Mesenteric fat pad (tissue), 1 donor: ENCODE measurements around the gene TMEM163. TPM values are rescaled to one million over a fixed set of nuclear protein-coding genes. Genes with fewer than 3 reads are reported as not detected.
"Not testable (repeated sequence)": the region's sequence is repeated elsewhere in the genome, so short reads cannot be mapped to it uniquely, and the experiment has no call there.

ENCODE experiments used
- DNase-seq: peaks from one replicate; pipeline ENCODE4 v3.0.0-alpha.2; 2020; ENCODE audit warnings: low spot score
- total RNA-seq: library from RNA; stranded (reverse); fragmentation: NEBNext Ultra II Directional; extraction: Animal tissue kit (Norgen Biotek cat#: 25700); gene quantifications from one replicate; pipeline ENCODE4 v1.2.1, GENCODE V29; 2021
- donor health status: DM: yes; HTN: yes; CAD: no.

The TMEM163 gene
- total RNA-seq, 1 donor from 2014 or later: 1.9 TPM

DNA sequence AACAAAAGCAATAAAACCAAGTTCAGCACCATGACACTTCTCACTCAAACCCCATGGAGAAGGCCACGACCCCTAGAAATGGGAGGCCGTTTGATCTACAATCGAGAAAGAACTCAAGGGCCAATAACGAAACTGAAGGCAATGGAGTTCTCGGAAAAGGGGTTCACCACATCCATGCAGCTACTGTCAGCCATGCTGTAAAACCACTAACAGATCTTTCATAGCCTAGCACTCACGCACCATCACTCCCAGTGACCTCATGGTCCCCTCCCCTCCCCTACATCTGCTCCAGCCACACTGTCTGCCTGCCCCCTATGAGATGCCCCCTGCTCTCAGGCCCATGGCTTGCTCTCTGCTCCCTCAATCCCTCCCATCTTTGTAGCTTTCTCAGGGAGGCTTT is 135.3 kb downstream of the TMEM163 start:
- no peak for DNase-seq

GRCh38 chr2:134582547-134582899 is 136.3 kb downstream of the TMEM163 start:
- DNase-seq: no peak

DNA sequence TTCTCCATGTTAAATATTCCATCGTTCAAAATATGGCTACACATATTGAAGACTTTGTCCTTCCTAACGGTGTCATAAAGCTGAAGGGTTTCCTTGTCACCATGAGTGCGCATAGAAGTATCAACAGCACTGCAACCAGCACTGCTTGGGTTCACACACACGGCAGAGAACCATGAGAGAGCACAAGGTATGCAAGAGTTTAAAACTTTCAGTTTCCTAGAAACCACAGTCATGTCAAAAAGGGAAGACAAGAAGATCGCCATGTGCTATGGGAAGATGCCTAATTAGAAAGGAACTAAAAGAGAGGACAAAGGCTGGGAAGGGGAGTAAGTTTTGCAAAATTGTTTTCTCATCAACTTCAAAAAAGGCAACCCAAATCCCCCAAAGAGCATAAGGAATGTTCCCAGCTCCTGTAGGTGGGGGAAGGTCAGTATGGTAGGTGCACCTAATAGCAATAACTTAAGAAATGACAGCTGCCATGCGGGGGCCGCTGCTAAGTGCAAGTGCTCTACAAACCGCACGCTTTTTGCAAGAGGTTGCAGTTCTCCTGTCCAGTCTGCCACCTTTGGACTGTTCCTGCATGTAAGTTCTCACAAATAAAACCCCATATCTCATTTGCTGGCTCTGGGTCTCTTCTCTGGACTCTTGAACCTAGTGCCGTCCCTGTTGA is 136.8 kb downstream of the TMEM163 start:
- no peak for DNase-seq

DNA sequence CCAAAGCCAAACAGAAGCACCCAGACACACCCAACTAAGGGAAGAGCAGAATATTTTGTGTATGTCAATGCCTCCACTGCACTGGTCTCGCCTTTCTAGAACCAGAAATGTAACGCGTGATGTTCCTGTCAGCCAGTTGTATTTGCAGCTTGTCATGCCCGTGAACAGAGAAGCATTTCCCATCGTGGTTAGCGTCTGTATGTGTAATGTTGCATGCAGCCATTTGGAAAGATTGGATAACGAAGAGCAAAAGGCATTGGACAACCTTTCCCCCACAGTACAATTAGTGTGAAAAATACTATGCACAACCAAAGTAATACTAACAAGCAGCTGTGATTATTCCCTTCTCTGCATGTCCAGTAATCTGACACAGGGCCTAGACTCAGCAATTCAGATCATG is 140.5 kb downstream of the TMEM163 start:
- DNase-seq: no peak

DNA sequence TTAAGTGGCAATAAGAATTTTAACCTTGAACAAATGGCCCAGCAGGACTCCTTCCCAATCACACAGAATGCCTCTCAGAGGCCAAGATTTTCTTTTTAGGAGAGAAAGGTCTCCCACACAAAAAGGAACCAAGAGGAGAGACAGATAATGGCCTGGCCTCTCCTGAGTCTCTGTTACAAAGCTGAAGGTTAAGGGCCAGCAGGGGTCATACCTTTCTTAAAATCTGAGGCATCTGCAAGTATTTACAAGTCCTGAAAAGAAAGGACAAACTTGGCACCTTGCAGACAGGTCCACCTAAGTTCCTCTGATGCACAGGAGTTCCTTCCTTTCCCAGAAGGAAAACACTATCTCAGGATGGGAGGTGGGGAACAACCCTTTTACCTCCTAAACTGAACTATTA is 142.3 kb downstream of the TMEM163 start:
- DNase-seq: no peak

- no peak for DNase-seq
Observed at GRCh38 chr2:134575888-134576287, 142.9 kb downstream of the TMEM163 start.

DNA sequence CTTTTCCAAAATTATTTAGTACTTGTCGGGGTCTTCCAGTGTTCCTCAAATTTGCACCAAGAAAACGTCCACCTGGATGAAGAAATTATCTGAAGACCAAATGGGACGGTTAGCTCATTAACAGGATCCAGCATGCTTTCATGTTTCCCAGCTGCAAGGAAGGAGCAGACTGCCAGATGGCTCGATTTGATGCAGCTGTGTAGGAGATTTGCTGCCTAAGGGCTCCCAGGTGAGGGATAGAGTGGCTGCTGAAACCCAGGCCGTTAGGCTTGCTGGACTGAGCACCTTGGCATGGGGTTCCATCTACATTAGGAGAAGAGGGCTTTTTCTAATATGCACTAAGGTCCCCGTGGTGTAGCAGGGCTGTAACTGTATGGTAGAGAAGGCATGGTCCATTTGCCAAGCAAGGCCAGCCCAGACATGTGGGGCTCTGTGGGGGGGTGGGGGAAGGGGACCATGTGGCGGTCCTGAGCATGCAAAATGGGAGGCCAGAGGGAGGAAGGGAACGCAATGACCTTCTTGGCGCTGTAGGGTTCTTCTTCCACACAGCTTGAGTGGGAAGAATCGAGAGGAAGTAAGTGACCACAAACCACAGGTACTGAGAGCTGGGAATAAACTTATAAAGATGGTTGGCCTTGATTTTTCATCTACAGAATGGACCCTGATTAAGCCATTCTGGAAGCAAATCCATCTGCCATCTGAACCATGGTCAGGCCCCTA is 144.0 kb downstream of the TMEM163 start:
- no peak for DNase-seq

GRCh38 chr2:134573724-134574123 is 145.1 kb downstream of the TMEM163 start:
- no peak for DNase-seq

DNA sequence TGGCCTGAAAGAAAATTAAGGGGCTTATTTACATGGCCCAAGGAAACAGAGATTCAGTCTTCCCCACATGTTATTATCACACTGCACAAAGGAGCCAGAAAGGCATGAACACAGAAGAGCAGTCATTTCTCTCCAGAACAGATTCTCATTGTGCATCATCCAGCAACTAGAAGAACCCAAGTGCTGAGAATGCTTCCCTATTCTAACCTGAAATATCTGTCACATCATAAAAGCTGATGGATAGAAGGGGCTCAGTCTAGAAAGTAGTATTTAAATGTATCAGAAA is 145.8 kb downstream of the TMEM163 start:
- DNase-seq: no peak

GRCh38 chr2:134572314-134573084 is 146.3 kb downstream of the TMEM163 start:
- DNase-seq: no peak

DNA sequence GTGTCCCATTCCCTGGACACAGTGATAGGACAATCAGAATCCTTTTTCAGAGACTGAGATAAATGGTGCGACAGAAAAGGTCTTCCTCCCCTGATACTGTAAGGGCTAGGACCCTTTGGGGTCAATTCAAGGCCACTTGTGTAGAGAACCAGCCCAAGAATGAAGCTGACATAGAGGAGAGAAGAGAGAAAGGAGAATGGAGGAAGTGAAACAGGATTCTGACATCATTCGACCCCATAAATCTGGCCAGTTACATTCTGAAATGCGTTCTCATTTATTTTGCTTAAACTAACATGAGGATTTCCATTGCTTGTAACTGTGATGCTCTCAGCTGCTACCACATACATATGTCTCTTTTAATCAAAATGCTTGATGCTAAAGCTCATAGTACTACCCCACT is 148.1 kb downstream of the TMEM163 start:
- DNase-seq: no peak

DNA sequence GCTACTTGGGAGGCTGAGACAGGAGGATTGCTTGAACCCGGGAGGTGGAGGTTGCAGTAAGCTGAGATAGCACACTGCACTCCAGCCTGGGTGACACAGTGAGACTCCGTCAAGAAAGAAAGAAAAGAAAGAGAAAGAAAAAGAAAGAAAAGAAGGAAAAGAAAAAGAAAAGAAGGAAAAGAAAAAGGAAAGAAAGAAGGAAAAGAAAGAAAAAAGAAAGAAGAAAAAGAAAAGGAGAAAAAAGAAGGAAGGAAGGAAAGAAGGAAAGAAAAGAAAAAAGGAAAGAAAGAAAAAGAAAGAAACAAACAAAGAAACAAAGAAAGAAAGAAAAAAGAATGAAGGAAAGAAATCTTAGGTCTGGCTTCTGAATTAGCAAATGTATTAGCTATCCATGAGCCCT is 150.4 kb downstream of the TMEM163 start:
- DNase-seq: no peak

- no peak for DNase-seq
Observed at GRCh38 chr2:134567666-134568065, 151.1 kb downstream of the TMEM163 start.

DNA sequence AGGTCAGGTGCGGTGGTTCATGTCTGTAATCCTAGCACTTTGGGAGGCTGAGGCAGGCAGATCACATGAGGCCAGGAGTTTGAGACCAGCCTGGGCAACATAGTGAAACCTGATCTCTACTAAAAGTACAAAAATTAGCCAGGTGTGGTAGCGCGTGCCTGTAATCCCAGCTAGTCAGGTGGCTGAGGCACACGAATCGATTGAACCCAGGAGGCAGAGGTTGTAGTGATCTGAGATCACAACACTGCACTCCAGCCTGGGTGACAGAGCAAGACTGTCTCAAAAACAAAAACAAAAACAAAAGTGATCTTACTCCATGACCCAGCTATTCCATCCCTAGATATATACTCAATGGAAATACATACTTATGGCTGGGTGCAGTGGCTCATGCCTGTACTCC is 153.8 kb downstream of the TMEM163 start:
- not testable (repeated sequence) for DNase-seq

GRCh38 chr2:134564549-134564948 is 154.3 kb downstream of the TMEM163 start:
- no peak for DNase-seq

- no peak for DNase-seq
Observed at GRCh38 chr2:134558208-134558830, 160.5 kb downstream of the TMEM163 start.

DNA sequence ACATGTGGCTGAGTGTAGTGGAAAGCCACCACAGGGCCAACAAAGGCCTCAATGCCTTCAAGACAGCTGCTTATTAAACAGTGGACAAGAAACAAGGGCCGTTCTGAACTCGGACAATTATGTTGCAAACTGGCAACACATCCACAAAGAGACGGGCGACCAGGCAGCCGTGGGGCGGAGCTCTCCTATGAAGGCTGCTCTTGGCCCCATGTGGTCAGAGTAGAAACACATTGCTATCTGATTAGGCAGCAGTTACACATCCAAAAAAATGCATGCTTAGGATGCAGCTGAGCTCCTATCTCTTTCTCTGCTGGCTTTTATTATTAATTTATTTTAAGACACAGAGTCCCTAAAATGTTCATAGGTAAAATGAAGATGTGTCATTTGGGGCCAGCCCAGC is 163.4 kb downstream of the TMEM163 start:
- DNase-seq: no peak

DNA sequence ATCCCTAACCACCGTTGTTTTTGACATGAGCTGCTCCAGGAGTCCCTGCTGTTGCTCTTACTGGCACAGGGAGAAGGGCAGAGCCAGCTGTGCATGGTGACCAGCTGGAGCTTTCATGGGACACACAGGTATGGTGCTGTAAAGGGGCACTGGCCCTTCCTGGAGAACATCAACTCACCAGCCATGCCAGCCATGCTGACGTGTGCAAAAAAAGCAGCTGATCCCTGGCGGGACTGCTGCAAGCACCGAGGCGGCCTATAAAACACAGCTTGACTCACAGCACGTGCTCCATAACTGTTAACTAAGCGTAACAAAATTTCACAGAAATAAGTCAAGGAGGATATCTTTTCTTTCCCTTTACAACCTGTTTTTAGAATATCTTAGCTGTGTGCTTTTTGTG is 165.1 kb downstream of the TMEM163 start:
- no peak for DNase-seq

- DNase-seq: no peak
Observed at GRCh38 chr2:134550566-134551164, 168.1 kb downstream of the TMEM163 start.

DNA sequence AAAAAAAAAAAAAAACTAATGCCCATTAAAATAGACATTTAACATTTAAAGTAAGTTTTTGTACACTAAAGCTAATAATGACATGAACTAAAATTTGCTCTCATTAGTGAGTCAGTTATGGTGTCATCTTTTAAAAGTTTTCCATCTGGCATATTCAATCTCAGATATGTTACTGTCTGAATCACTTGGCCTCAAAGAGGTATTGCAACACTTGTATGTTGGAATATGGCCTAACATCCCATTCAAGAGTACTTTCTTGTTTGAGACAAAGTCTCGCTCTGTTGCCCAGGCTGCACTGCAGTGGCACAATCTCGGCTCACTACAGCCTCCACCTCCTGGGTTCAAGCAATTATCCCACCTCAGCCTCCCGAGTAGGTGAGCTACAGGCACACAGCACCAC is 169.7 kb downstream of the TMEM163 start:
- no peak for DNase-seq

GRCh38 chr2:134540990-134541389 is 177.8 kb downstream of the TMEM163 start:
- DNase-seq: no peak

- DNase-seq: no peak
Observed at GRCh38 chr2:134539981-134540380, 178.8 kb downstream of the TMEM163 start.
